ENCODE data around the gene HOXA4.

GRCh38 chr7:27116031-27116961 is 14.3 kb downstream of the HOXA4 start:
- TF ChIP-seq CTCF (IDR thresholded peaks at IDR 0.05) (no peak), POLR2A (IDR thresholded peaks at IDR 0.05) (no peak)
